Lower leg skin (tissue), 3 donors: ENCODE results near the gene IL23A.

Source experiments
- CTCF ChIP-seq, 3 donors: fragments of 450-650 bp; IDR thresholded peaks; one replicate each; pipeline ENCODE4 v1.5.1; 2016; ENCODE audit warnings: antibody characterized with exemption in 3 of 3, mild to moderate bottlenecking in 3 of 3, moderate library complexity in 2 of 3
- POLR2A ChIP-seq, 2 donors: fragments of 450-650 bp; IDR thresholded peaks; one replicate each; pipeline ENCODE4 v1.6.1; 2016 to 2017; ENCODE audit warnings: antibody characterized with exemption in 2 of 2, mild to moderate bottlenecking in 1 of 2, moderate library complexity in 1 of 2

- no peak for TF ChIP-seq CTCF (IDR thresholded peaks at IDR 0.05)
- TF ChIP-seq POLR2A (IDR thresholded peaks at IDR 0.05) = no peak
Measured at GRCh38 chr12:56366948-56367347, 28.3 kb downstream of the IL23A start.
